Ascending aorta (tissue), 2 donors: ENCODE measurements around the gene OR6B1. TPM values are rescaled to one million over a fixed set of nuclear protein-coding genes. Genes with fewer than 3 reads are reported as not detected.
"Not testable (repeated sequence)": the region's sequence is repeated elsewhere in the genome, so short reads cannot be mapped to it uniquely, and the experiment has no call there.

Experiments used
- DNase-seq, 2 donors: peaks; one replicate each; pipeline ENCODE4 v3.0.0-alpha.2; 2019; ENCODE audit warnings: low spot score in 2 of 2
- H3K27ac ChIP-seq, 2 donors: fragments of 200-600 bp; sonication (generic); one replicate each; pipeline ENCODE4 v1.5.1; 2016 to 2017; ENCODE audit warnings: mild to moderate bottlenecking in 1 of 2
- H3K27me3 ChIP-seq: fragments of 200-600 bp; sonication (generic); one replicate; pipeline ENCODE4 v1.5.1; 2017
- H3K36me3 ChIP-seq, 2 donors: fragments of 200-600 bp; sonication (generic); one replicate each; pipeline ENCODE4 v1.5.1; 2016
- H3K4me1 ChIP-seq, 2 donors: fragments of 200-600 bp; sonication (generic); one replicate each; pipeline ENCODE4 v1.5.1; 2016 to 2017; ENCODE audit warnings: mild to moderate bottlenecking in 1 of 2
- H3K4me3 ChIP-seq, 2 donors: fragments of 200-600 bp; sonication (generic); one replicate each; pipeline ENCODE4 v1.5.1; 2016 to 2017; ENCODE audit warnings: mild to moderate bottlenecking in 1 of 2
- H3K9me3 ChIP-seq, 2 donors: fragments of 200-600 bp; sonication (generic); one replicate each; pipeline ENCODE4 v1.5.1; 2016
- CTCF ChIP-seq, 3 experiments: fragments of 200-600 bp in 2 of 3; fragments of 450-650 bp in 1 of 3; sonication (generic) in 2 of 3; IDR thresholded peaks; one replicate each; pipeline ENCODE4 v1.5.1; 2016 to 2019; ENCODE audit warnings: antibody characterized with exemption in 3 of 3, mild to moderate bottlenecking in 1 of 3, moderate library complexity in 1 of 3
- intact Hi-C: fragments of 100-400 bp; cut with DNase I; formaldehyde crosslinking; loops from one replicate; pipeline ENCODE4 v1.15.1; 2023
- total RNA-seq: library from RNA; depleted of rRNA; stranded (reverse); fragments of >200 nt; gene quantifications from one replicate; pipeline ENCODE4 v1.1.0, GENCODE V29; 2016

OR6B1 gene
- total RNA-seq, 1 donor from 2014 or later, result not detected

- H3K27me3 ChIP-seq, result no peaks in the 10 kb centered on the region
- DNase-seq, result no peak
- H3K4me1 ChIP-seq, result no peaks in the 10 kb centered on the region
- no peaks in the 10 kb centered on the region for H3K36me3 ChIP-seq
- no peak overlapping the region for H3K27ac ChIP-seq
- H3K4me3 ChIP-seq, result no peak overlapping the region
- intact Hi-C loops, result no loop called here
- no peaks in the 10 kb centered on the region for H3K9me3 ChIP-seq
- no peak for TF ChIP-seq CTCF (IDR thresholded peaks at IDR 0.05)
Observed at GRCh38 chr7:144037414-144038035, 37.4 kb downstream of the OR6B1 start.

GRCh38 chr7:144038887-144039286 is 38.8 kb downstream of the OR6B1 start:
- Histone ChIP-seq H3K4me3 (no peak overlapping the region), H3K9me3 (no peaks in the 10 kb centered on the region), H3K4me1 (no peaks in the 10 kb centered on the region), H3K27me3 (no peaks in the 10 kb centered on the region), H3K36me3 (no peaks in the 10 kb centered on the region), H3K27ac (no peak overlapping the region)
- intact Hi-C loops, result no loop called here
- DNase-seq, result no peak
- no peak for TF ChIP-seq CTCF (IDR thresholded peaks at IDR 0.05)

GRCh38 chr7:144048648-144049047 is 48.5 kb downstream of the OR6B1 start, which contains the start of gene OR2A5:
OR2A5 (plus strand) TSS chr7:144048948; CDS start chr7:144050402, 1,454 bp downstream.
- DNase-seq, result no peak
- intact Hi-C loops, result no loop called here
- TF ChIP-seq CTCF (IDR thresholded peaks at IDR 0.05), result no peak
- H3K36me3 ChIP-seq, result no peaks in the 10 kb centered on the region
- H3K4me3 ChIP-seq, result no peak within 1 kb of the TSS
- no peaks in the 10 kb centered on the region for H3K9me3 ChIP-seq
- H3K27me3 ChIP-seq, result no peaks in the 10 kb centered on the region
- H3K27ac ChIP-seq, result no peak within 1 kb of the TSS
- H3K4me1 ChIP-seq, result no peaks in the 10 kb centered on the region

GRCh38 chr7:144049491-144049890 is 49.4 kb downstream of the OR6B1 start:
- DNase-seq, result no peak
- no peak overlapping the region for H3K4me3 ChIP-seq
- no peak overlapping the region for H3K27ac ChIP-seq
- H3K27me3 ChIP-seq, result no peaks in the 10 kb centered on the region
- intact Hi-C loops, result no loop called here
- no peaks in the 10 kb centered on the region for H3K9me3 ChIP-seq
- H3K36me3 ChIP-seq, result no peaks in the 10 kb centered on the region
- no peak for TF ChIP-seq CTCF (IDR thresholded peaks at IDR 0.05)
- no peaks in the 10 kb centered on the region for H3K4me1 ChIP-seq

- Histone ChIP-seq H3K27ac (no peak overlapping the region), H3K4me3 (no peak overlapping the region), H3K36me3 (no peaks in the 10 kb centered on the region), H3K9me3 (no peaks in the 10 kb centered on the region), H3K27me3 (no peaks in the 10 kb centered on the region), H3K4me1 (no peaks in the 10 kb centered on the region)
- intact Hi-C loops, result no loop called here
- DNase-seq, result no peak
- TF ChIP-seq CTCF (IDR thresholded peaks at IDR 0.05), result no peak
Observed at GRCh38 chr7:144050093-144050492, 50.0 kb downstream of the OR6B1 start.

GRCh38 chr7:144050884-144051283 is 50.8 kb downstream of the OR6B1 start:
- DNase-seq, H3K27me3 ChIP-seq, H3K9me3 ChIP-seq, intact Hi-C loops, H3K27ac ChIP-seq, H3K36me3 ChIP-seq, H3K4me3 ChIP-seq, H3K4me1 ChIP-seq: not testable (repeated sequence)
